HL-60 (cell line): ENCODE results near the gene CAMSAP1.

Experiments
- DNase-seq, 2 experiments: peaks; one replicate each; pipeline ENCODE4 v3.0.0-alpha.2; 2010 to 2020; ENCODE audit warnings: low read depth in 1 of 2, low spot score in 1 of 2
- H3K27ac ChIP-seq: fragments of 250-450 bp; sonication (Bioruptor Pico); replicated peaks from 2 replicates; pipeline ENCODE4 v1.5.1; 2020; ENCODE audit warnings: mild to moderate bottlenecking, moderate library complexity
- H3K27me3 ChIP-seq: fragments of 250-450 bp; sonication (Bioruptor Pico); 2 replicates; pipeline ENCODE4 v1.5.1; 2021; ENCODE audit warnings: mild to moderate bottlenecking, moderate library complexity; ENCODE audit not compliant: insufficient read depth, poor library complexity, severe bottlenecking
- H3K4me3 ChIP-seq: replicated peaks from 2 replicates; pipeline ENCODE4 v1.5.1; 2011; ENCODE audit warnings: mild to moderate bottlenecking, control low read depth, low read length; ENCODE audit not compliant: insufficient read depth
- CTCF ChIP-seq: IDR thresholded peaks from one replicate; pipeline ENCODE4 v1.5.1; 2011; ENCODE audit warnings: low read length, control low read depth, inconsistent platforms; ENCODE audit not compliant: insufficient read depth
- GABPA ChIP-seq: IDR thresholded peaks from 2 replicates; pipeline ENCODE4 v1.6.1; 2012; ENCODE audit warnings: low read depth
- POLR2AphosphoS5 ChIP-seq: IDR thresholded peaks from 2 replicates; pipeline ENCODE4 v1.6.1; 2012; ENCODE audit warnings: low read depth
- REST ChIP-seq: IDR thresholded peaks from 2 replicates; pipeline ENCODE4 v1.6.1; 2012; ENCODE audit warnings: low read depth; ENCODE audit not compliant: insufficient replicate concordance
- SPI1 ChIP-seq: IDR thresholded peaks from 2 replicates; pipeline ENCODE4 v1.6.1; 2012; ENCODE audit warnings: low read depth, mild to moderate bottlenecking, borderline replicate concordance

Gene CAMSAP1

GRCh38 chr9:135928074-135928730 lies 20.9 kb upstream of the CAMSAP1 start:
- Histone ChIP-seq H3K27ac (no peak overlapping the region), H3K4me3 (no peak overlapping the region), H3K27me3 (no peaks in the 10 kb centered on the region)
- DNase-seq, result no peak
- TF ChIP-seq CTCF, result no peak
- TF ChIP-seq GABPA, result no peak
- TF ChIP-seq REST, result no peak
- no peak for TF ChIP-seq SPI1
- no peak for TF ChIP-seq POLR2AphosphoS5

- no peaks in the 10 kb centered on the region for H3K27me3 ChIP-seq
- DNase-seq, result no peak
- TF ChIP-seq REST, result no peak
- TF ChIP-seq CTCF, result no peak
- TF ChIP-seq POLR2AphosphoS5, result no peak
- no peak for TF ChIP-seq GABPA
- TF ChIP-seq SPI1, result no peak
- H3K4me3 ChIP-seq, result no peak overlapping the region
- no peak overlapping the region for H3K27ac ChIP-seq
Measured at GRCh38 chr9:135927195-135928013, 20.1 kb upstream of the CAMSAP1 start.

- H3K27ac ChIP-seq, result no peak overlapping the region
- no peak overlapping the region for H3K4me3 ChIP-seq
- DNase-seq, result peak; percentile 12 to 58
- H3K27me3 ChIP-seq, result no peaks in the 10 kb centered on the region
- no peak for TF ChIP-seq SPI1
- no peak for TF ChIP-seq GABPA
- TF ChIP-seq POLR2AphosphoS5, result no peak
- no peak for TF ChIP-seq CTCF
- TF ChIP-seq REST, result no peak
Measured at GRCh38 chr9:135926402-135927194, 19.3 kb upstream of the CAMSAP1 start.
